ENCODE results near the gene KLF7. TPM values are rescaled to one million over a fixed set of nuclear protein-coding genes. Genes with fewer than 3 reads are reported as not detected.

Gene KLF7
- total RNA-seq, 1 donor from 2014 or later: 35.8 TPM

GRCh38 chr2:207188626-207189419, 23.1 kb upstream of the KLF7 start:
- ChIA-PET CTCF (no interaction called here), POLR2A (no interaction called here)
- TF ChIP-seq CTCF (IDR thresholded peaks at IDR 0.05): no peak
- intact Hi-C loops (cut with micrococcal nuclease): no loop called here
- Mint-ChIP-seq H3K4me1 (no peaks in the 10 kb centered on the region), H3K4me3 (no peak overlapping the region), H3K9me3 (peaks cover 3% of the 10 kb centered on the region), H3K27ac (no peak overlapping the region), H3K36me3 (ENCODE audit: low read depth) (peaks cover 3% of the 10 kb centered on the region), H3K27me3 (peaks cover 4% of the 10 kb centered on the region)
- ATAC-seq (ENCODE audit: low read depth) (no peak), DNase-seq (no peak)

GRCh38 chr2:207185372-207185771, 19.6 kb upstream of the KLF7 start:
- TF ChIP-seq CTCF (IDR thresholded peaks at IDR 0.05): no peak
- POLR2A ChIA-PET: no interaction called here
- Mint-ChIP-seq H3K36me3 (ENCODE audit: low read depth) (peaks cover 3% of the 10 kb centered on the region), H3K9me3 (peaks cover 3% of the 10 kb centered on the region), H3K27me3 (peaks cover 2% of the 10 kb centered on the region), H3K27ac (no peak overlapping the region), H3K4me3 (no peak overlapping the region), H3K4me1 (no peaks in the 10 kb centered on the region)
- DNase-seq (no peak), ATAC-seq (ENCODE audit: low read depth) (no peak)
- intact Hi-C loops (cut with micrococcal nuclease): no loop called here
- CTCF ChIA-PET: interaction anchor here (0.9 kb wide), 1 partner anchor 319 kb away, joined by 3 read pairs; no protein-coding TSS in a partner anchor

- CTCF ChIA-PET: interaction anchor here (0.9 kb wide), 1 partner anchor 319 kb away, joined by 3 read pairs; no protein-coding TSS in a partner anchor
- POLR2A ChIA-PET: interaction anchor here (0.7 kb wide), 1 partner anchor 928 kb away, joined by 6 read pairs; no protein-coding TSS in a partner anchor
- DNase-seq (no peak), ATAC-seq (ENCODE audit: low read depth) (no peak)
- TF ChIP-seq CTCF (IDR thresholded peaks at IDR 0.05): no peak
- Mint-ChIP-seq H3K27me3 (peaks cover 2% of the 10 kb centered on the region), H3K4me1 (no peaks in the 10 kb centered on the region), H3K36me3 (ENCODE audit: low read depth) (peaks cover 3% of the 10 kb centered on the region), H3K9me3 (peaks cover 3% of the 10 kb centered on the region), H3K4me3 (no peak overlapping the region), H3K27ac (no peak overlapping the region)
- intact Hi-C loops (cut with micrococcal nuclease): no loop called here
These were observed 19.0 kb upstream of the KLF7 start for GRCh38 chr2:207184768-207185167.

GRCh38 chr2:207184348-207184747, 18.6 kb upstream of the KLF7 start:
- CTCF ChIA-PET: interaction anchor here (0.9 kb wide), 1 partner anchor 318 kb away, joined by 3 read pairs; no protein-coding TSS in a partner anchor
- Mint-ChIP-seq H3K4me1 (no peaks in the 10 kb centered on the region), H3K27ac (no peak overlapping the region), H3K27me3 (peaks cover 2% of the 10 kb centered on the region), H3K4me3 (no peak overlapping the region), H3K9me3 (peaks cover 3% of the 10 kb centered on the region), H3K36me3 (ENCODE audit: low read depth) (peaks cover 3% of the 10 kb centered on the region)
- intact Hi-C loops (cut with micrococcal nuclease): no loop called here
- DNase-seq (no peak), ATAC-seq (ENCODE audit: low read depth) (no peak)
- POLR2A ChIA-PET: interaction anchor here (0.7 kb wide), 1 partner anchor 928 kb away, joined by 6 read pairs; no protein-coding TSS in a partner anchor
- TF ChIP-seq CTCF (IDR thresholded peaks at IDR 0.05): no peak

GRCh38 chr2:207183506-207183905, 17.8 kb upstream of the KLF7 start:
- no peak for TF ChIP-seq CTCF (IDR thresholded peaks at IDR 0.05)
- no peak for ATAC-seq (ENCODE audit: low read depth)
- Mint-ChIP-seq H3K9me3 (peaks cover 3% of the 10 kb centered on the region), H3K27ac (no peak overlapping the region), H3K4me1 (no peaks in the 10 kb centered on the region), H3K4me3 (no peak overlapping the region), H3K36me3 (ENCODE audit: low read depth) (peaks cover 3% of the 10 kb centered on the region), H3K27me3 (peaks cover 2% of the 10 kb centered on the region)
- CTCF ChIA-PET: no interaction called here
- POLR2A ChIA-PET: no interaction called here
- intact Hi-C loops (cut with micrococcal nuclease): no loop called here
- no peak for DNase-seq

Measured in activated B cell treated with CpG ODN at 0.5 μM for 24 hours (primary cell).